GM12873 (cell line): Measurements from ENCODE around the gene SELP.

ENCODE experiments used
- TF ChIP-seq, protein P1 (sequence below): IDR thresholded peaks from 2 replicates; pipeline ENCODE4 v1.5.1; 2012; ENCODE audit warnings: low read depth, mild to moderate bottlenecking, moderate library complexity, low read length, control low read depth; ENCODE audit not compliant: insufficient read depth; ENCODE audit errors: missing control alignments

SELP gene

DNA sequence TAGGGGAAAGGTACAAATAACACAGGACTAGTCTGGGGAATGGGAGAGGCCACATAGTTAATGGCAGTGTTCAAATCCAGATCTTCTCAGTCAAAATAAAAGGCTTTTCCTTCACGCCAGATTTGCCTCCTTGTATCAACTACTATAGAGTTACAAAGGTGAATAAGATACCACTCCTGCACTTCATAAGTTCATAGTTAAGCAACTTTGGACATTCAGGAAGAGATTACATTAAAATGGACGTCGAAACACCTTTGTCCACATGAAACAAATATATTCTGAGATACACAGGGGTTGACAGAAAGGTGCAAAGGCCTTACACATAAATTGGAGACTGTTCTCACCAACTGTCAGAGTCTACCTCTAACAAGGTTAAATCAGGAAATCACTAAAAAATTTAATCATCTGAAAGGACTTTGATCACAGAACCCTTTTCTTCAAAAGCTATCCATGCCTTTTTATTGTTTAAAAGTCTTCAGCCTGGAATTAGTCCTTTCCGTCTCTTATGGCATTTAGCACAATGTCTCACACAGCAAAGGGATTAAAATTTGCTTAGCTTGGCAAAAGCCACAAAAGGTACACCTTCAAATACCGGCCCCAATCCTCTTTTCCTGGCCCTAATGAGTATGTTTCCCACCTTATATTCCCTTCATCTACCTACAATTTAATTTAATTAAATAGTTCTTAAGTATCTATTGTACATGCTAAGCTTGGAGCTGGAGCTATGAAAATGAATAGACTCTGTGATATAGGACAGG lies 51.8 kb downstream of the SELP start:
- TF ChIP-seq, protein P1, sequence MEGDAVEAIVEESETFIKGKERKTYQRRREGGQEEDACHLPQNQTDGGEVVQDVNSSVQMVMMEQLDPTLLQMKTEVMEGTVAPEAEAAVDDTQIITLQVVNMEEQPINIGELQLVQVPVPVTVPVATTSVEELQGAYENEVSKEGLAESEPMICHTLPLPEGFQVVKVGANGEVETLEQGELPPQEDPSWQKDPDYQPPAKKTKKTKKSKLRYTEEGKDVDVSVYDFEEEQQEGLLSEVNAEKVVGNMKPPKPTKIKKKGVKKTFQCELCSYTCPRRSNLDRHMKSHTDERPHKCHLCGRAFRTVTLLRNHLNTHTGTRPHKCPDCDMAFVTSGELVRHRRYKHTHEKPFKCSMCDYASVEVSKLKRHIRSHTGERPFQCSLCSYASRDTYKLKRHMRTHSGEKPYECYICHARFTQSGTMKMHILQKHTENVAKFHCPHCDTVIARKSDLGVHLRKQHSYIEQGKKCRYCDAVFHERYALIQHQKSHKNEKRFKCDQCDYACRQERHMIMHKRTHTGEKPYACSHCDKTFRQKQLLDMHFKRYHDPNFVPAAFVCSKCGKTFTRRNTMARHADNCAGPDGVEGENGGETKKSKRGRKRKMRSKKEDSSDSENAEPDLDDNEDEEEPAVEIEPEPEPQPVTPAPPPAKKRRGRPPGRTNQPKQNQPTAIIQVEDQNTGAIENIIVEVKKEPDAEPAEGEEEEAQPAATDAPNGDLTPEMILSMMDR = no peak

DNA sequence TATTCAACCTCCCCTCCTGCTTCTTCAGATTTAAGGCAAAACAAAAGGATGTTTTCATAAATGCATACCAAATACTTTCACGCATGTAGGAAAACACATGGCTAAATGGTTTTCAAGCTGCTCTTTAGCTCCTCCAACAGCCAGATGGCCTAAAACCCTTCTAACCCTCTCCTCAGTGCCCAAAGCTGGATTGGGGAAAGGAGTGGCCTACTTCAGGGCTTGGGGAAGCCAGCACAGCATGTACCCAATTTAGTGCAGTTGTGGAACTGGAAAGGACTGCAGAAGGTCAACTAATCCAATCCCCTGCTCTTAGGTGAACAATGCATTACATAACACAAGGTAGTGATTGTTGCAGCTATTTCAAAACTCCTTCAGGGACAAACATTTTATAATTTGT lies 53.0 kb downstream of the SELP start:
- TF ChIP-seq, protein P1 = no peak

DNA sequence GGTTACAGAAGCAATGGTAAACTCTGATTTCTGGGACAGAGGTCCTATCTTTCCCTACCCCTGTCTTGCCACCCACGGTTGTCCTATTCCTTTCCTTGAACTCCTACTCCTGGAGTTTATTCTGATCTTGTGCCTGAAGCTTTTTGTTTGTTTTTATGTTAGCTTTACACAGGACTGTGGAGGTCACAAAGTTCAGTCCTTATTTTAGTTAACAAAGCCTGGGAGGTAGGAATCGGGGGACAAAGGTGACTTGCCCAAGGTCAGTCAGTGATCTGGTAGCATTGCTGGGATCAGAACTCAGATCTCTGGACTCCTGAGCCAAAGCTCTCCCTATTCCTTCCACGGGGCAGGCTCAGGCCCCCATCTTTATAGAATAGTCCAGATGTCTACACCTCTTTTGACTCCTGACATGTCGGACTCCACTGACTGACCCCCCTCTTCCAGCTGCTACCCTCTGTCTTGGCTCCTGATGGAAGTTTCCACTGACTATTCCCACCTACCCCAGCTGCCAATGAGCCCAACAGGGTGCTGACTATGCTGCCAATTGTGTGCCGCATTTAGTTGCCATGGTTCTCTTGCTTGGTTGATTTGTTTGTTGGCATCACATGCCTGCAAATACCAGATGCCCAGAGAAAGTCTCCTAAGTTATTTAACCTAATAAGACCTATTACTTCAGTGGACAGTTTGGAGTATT lies 53.5 kb downstream of the SELP start:
- TF ChIP-seq, protein P1 = no peak

DNA sequence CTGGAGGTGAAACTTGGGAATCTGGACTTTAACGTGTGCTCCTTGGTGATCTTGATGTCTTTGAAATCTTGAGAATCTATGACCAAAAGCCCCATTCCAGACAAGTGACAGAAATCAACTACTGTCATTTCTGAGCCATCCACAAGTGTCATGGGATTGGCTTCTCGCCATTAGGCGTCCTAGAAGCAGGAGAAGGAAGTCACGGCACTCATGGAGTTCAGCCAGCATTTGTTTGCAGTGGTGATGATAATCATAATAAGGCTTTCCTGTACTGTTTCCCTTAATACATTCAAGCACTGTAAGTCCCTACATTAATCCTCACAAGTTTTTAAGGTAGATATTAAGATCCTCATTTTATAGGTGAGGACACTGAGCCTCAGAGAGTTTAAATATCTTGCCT lies 55.6 kb downstream of the SELP start:
- TF ChIP-seq, protein P1 = no peak

DNA sequence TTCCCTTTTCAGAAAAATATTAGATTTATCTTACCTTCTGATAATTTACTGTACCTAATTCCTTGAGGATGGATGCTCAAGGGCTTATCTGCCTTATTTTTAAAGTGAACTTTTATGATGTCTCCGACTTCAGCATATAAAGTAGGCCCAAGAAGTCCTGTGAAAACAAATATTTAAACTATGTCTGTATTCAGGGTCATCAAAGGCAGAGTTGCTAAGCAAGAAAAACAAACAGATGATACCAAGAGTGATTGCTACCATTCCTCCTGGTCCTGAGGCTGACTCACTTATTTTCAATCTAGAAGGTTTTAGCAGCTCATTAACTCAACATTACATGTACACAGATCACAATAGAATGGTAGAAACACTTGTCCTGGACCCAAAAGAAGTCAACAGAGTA lies 57.7 kb downstream of the SELP start:
- TF ChIP-seq, protein P1 = no peak

DNA sequence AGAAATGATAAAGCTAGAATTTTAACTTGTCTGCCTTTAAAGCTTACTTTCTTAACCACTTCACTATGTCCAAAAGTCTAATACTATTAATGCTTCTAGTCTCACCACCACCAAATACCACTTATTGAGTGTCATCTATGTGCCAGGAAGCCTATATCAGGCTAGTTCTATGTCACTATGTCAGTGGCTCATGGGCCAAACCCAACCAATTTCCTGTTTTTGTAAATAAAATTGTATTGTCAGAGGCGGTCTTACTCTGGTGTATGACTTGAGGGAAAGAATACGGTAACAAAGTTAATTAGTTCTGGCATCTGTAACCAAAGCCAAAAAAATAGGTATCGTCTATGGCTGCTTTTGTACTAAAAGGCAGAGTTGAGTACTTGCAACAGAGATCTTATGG lies 58.5 kb downstream of the SELP start:
- TF ChIP-seq, protein P1 = no peak

DNA sequence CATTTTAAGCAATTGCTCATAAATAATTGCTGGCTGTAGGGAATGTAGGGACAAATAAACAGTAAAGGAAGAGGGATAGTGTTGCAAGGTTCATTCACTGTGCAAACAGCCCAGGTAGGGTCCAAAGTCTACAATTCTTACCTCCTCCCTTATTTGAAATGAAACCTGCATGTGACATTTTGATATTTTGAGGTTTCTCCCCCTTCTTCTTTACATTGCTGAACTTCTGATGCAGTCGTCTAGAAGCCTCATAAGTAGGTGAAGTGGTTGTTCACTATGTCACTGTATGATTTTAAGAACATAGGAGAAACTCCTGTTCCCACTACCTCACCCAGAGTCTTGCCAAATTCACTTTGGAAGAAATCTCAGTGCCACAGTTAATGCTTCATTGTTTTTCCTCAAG lies 59.8 kb downstream of the SELP start:
- TF ChIP-seq, protein P1 = no peak
